GM18861 (cell line): ENCODE measurements around the gene PHACTR4.
A peak's percentile ranks its signal among the peaks of the same experiment; 100 is the strongest.
"Not testable (repeated sequence)": the region's sequence is repeated elsewhere in the genome, so short reads cannot be mapped to it uniquely, and the experiment has no call there.

Source experiments
- ATAC-seq: cut with Tn5 transposase; IDR thresholded peaks from one replicate; pipeline ENCODE4 v1.9.1; 2021; ENCODE audit not compliant: unreplicated experiment

The PHACTR4 gene

GRCh38 chr1:28369371-28370238 is at the start of gene PHACTR4:
Gene PHACTR4, plus strand, starts transcription at chr1:28369740. Its CDS starts 37,708 bp downstream, at chr1:28407448.
- ATAC-seq, result peak; percentile 74

GRCh38 chr1:28322194-28322593 is 47.3 kb upstream of the PHACTR4 start:
- ATAC-seq, result peak; percentile 76

- ATAC-seq, result no peak
Observed at GRCh38 chr1:28323720-28324119, 45.8 kb upstream of the PHACTR4 start.

- no peak for ATAC-seq
Observed at GRCh38 chr1:28326515-28326914, 43.0 kb upstream of the PHACTR4 start.

- no peak for ATAC-seq
Observed at GRCh38 chr1:28326984-28327383, 42.6 kb upstream of the PHACTR4 start.

- ATAC-seq, result not testable (repeated sequence)
Observed at GRCh38 chr1:28327431-28327830, 42.1 kb upstream of the PHACTR4 start.

GRCh38 chr1:28328228-28328648 is 41.3 kb upstream of the PHACTR4 start:
- ATAC-seq, result no peak

GRCh38 chr1:28329395-28330153 is 40.0 kb upstream of the PHACTR4 start:
- ATAC-seq, result no peak

GRCh38 chr1:28338897-28339296 is 30.6 kb upstream of the PHACTR4 start:
- no peak for ATAC-seq

- ATAC-seq, result no peak
Observed at GRCh38 chr1:28339551-28339950, 30.0 kb upstream of the PHACTR4 start.

- ATAC-seq, result no peak
Observed at GRCh38 chr1:28340221-28340974, 29.1 kb upstream of the PHACTR4 start.

- ATAC-seq, result no peak
Observed at GRCh38 chr1:28341591-28341990, 27.9 kb upstream of the PHACTR4 start.

- no peak for ATAC-seq
Observed at GRCh38 chr1:28343405-28343804, 26.1 kb upstream of the PHACTR4 start.

GRCh38 chr1:28353248-28353810 is 16.2 kb upstream of the PHACTR4 start:
- not testable (repeated sequence) for ATAC-seq

GRCh38 chr1:28354121-28354520 is 15.4 kb upstream of the PHACTR4 start:
- ATAC-seq, result no peak

- no peak for ATAC-seq
Observed at GRCh38 chr1:28358716-28359115, 10.8 kb upstream of the PHACTR4 start.

- no peak for ATAC-seq
Observed at GRCh38 chr1:28359592-28360239, 9.8 kb upstream of the PHACTR4 start.

- no peak for ATAC-seq
Observed at GRCh38 chr1:28364888-28365287, 4.7 kb upstream of the PHACTR4 start.

GRCh38 chr1:28365864-28366263 is 3.7 kb upstream of the PHACTR4 start:
- ATAC-seq, result no peak

- ATAC-seq, result not testable (repeated sequence)
Observed at GRCh38 chr1:28368608-28369007, 932 bp upstream of the PHACTR4 start.
